ENCODE measurements around the gene CDCA5.

DNA sequence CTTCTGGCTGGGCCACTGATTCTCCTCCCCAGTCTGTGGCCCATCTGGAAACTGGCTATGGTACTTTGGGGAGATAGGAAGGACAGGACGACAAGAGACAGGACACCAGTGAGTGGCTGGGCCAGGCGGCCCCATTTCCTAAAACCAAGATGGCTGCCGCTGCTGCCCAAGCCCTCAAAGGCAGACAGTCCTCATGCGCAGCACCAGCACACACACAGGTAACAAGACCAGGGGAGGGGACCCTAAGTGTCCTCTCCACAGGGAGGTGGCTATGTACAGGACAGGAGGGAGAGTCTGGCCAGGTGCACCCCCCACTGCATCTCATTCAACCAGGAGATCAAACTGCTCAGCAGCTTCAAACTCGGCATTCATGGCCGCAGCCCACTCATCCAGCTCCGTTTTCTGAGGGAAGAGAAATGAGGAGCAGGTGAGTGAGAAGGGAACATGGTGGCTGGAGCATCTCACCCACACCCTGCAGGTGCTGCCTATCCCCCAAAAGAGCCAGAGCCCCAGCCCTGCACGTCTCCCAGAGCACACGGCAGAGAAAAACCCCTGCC lies 5.0 kb downstream of the CDCA5 start:
- TF ChIP-seq, protein P1, sequence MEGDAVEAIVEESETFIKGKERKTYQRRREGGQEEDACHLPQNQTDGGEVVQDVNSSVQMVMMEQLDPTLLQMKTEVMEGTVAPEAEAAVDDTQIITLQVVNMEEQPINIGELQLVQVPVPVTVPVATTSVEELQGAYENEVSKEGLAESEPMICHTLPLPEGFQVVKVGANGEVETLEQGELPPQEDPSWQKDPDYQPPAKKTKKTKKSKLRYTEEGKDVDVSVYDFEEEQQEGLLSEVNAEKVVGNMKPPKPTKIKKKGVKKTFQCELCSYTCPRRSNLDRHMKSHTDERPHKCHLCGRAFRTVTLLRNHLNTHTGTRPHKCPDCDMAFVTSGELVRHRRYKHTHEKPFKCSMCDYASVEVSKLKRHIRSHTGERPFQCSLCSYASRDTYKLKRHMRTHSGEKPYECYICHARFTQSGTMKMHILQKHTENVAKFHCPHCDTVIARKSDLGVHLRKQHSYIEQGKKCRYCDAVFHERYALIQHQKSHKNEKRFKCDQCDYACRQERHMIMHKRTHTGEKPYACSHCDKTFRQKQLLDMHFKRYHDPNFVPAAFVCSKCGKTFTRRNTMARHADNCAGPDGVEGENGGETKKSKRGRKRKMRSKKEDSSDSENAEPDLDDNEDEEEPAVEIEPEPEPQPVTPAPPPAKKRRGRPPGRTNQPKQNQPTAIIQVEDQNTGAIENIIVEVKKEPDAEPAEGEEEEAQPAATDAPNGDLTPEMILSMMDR (IDR thresholded peaks at IDR 0.05), result no peak
- TF ChIP-seq POLR2AphosphoS5 (IDR thresholded peaks at IDR 0.05; ENCODE audit: insufficient read depth in 1 of 2, low read depth in 1 of 2), result no peak
- no peak for TF ChIP-seq POLR2A (IDR thresholded peaks at IDR 0.05)
